ENCODE measurements around the gene CSMD2. TPM values are rescaled to one million over a fixed set of nuclear protein-coding genes. Genes with fewer than 3 reads are reported as not detected.

CSMD2 gene
- total RNA-seq, 1 donor from 2014 or later = 0.75 TPM

- no peak for TF ChIP-seq CTCF (IDR thresholded peaks at IDR 0.05; ENCODE audit: insufficient read depth, low read length, poor library complexity, severe bottlenecking)
- H3K4me3 ChIP-seq (ENCODE audit: low read depth, low read length) = no peak overlapping the region
- no peaks in the 10 kb centered on the region for H3K36me3 ChIP-seq (ENCODE audit: control insufficient read depth, insufficient read depth, low read length)
Measured at GRCh38 chr1:33721301-33721815, 443.7 kb downstream of the CSMD2 start.

GRCh38 chr1:33719771-33720670, 445.0 kb downstream of the CSMD2 start:
- Histone ChIP-seq H3K27me3 (ENCODE audit: control insufficient read depth, insufficient read depth, low read length) (no peaks in the 10 kb centered on the region), H3K36me3 (ENCODE audit: control insufficient read depth, insufficient read depth, low read length) (no peaks in the 10 kb centered on the region), H3K4me3 (ENCODE audit: low read depth, low read length) (no peak overlapping the region)
- no peak for DNase-seq (ENCODE audit: low read depth)
- no peak for TF ChIP-seq CTCF (IDR thresholded peaks at IDR 0.05; ENCODE audit: insufficient read depth, low read length, poor library complexity, severe bottlenecking)

More at GRCh38 chr1:33721301-33721815, 443.7 kb downstream of the CSMD2 start:
- no peak for DNase-seq (ENCODE audit: low read depth)
- no peaks in the 10 kb centered on the region for H3K27me3 ChIP-seq (ENCODE audit: control insufficient read depth, insufficient read depth, low read length)

DNA sequence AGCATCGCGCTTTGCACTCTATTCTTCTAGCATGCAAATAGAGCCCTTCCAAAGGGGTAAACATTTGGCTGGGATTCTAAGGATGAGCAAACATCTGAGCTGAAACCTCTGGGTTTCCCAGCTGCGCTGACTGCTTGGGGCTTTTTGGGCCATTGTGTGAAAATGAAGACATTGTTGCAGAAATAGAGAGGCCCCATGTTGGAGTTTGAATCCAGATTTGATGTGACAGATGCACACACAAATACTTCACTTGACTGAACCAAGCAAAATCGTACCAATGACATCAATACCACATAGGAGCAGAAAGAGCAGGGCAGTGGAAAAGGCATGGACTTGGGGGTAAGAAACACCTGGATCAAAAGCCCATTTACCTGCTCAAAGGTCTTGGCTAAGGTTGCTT, 445.7 kb downstream of the CSMD2 start:
- no peak overlapping the region for H3K4me3 ChIP-seq (ENCODE audit: low read depth, low read length)
- no peak for DNase-seq (ENCODE audit: low read depth)
- TF ChIP-seq CTCF (IDR thresholded peaks at IDR 0.05; ENCODE audit: insufficient read depth, low read length, poor library complexity, severe bottlenecking) = no peak
- no peaks in the 10 kb centered on the region for H3K27me3 ChIP-seq (ENCODE audit: control insufficient read depth, insufficient read depth, low read length)
- no peaks in the 10 kb centered on the region for H3K36me3 ChIP-seq (ENCODE audit: control insufficient read depth, insufficient read depth, low read length)

- Histone ChIP-seq H3K27me3 (ENCODE audit: control insufficient read depth, insufficient read depth, low read length) (no peaks in the 10 kb centered on the region), H3K36me3 (ENCODE audit: control insufficient read depth, insufficient read depth, low read length) (no peaks in the 10 kb centered on the region), H3K4me3 (ENCODE audit: low read depth, low read length) (no peak overlapping the region)
- no peak for DNase-seq (ENCODE audit: low read depth)
- TF ChIP-seq CTCF (IDR thresholded peaks at IDR 0.05; ENCODE audit: insufficient read depth, low read length, poor library complexity, severe bottlenecking) = no peak
Measured at GRCh38 chr1:33718186-33718585, 446.8 kb downstream of the CSMD2 start.

DNA sequence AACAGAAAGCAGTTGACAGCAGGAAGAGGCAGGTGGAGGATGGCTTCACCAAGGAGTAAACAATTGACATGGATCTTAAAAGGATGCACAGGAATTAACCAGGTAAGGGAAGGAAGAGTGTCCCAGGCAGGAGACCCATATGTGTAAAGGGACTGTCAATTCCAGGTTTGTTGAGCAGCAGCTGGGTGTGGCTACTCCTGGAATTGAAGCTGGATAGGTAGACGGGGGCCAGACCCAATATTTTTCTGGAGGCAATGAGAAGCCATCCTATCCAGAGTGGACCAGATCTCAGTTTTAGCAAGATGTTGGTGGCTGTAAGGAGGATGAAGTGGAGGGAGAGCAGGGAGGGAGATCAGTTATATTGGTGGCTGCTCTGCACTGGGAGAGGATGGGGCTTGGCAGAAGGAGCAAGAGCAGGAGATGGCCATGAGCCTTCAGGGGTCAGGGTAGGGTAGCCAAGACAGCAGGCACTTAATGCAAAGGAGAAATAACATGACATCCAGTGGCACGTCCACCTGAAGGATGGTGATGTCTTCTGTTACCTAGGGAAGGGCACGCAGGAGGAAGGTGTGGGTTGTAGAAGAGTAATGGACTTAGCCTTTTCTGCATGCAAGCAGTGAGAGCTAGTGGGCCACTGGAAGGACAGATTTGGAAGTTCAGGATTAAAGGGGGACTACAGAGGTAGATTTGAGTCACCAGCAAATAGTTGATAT, 447.9 kb downstream of the CSMD2 start:
- H3K4me3 ChIP-seq (ENCODE audit: low read depth, low read length) = no peak overlapping the region
- H3K27me3 ChIP-seq (ENCODE audit: control insufficient read depth, insufficient read depth, low read length) = no peaks in the 10 kb centered on the region
- no peaks in the 10 kb centered on the region for H3K36me3 ChIP-seq (ENCODE audit: control insufficient read depth, insufficient read depth, low read length)
- TF ChIP-seq CTCF (IDR thresholded peaks at IDR 0.05; ENCODE audit: insufficient read depth, low read length, poor library complexity, severe bottlenecking) = no peak
- DNase-seq (ENCODE audit: low read depth) = no peak
